Neural crest cell (in vitro differentiated cells): Measurements from ENCODE around the gene ACADM. TPM values are rescaled to one million over a fixed set of nuclear protein-coding genes. Genes with fewer than 3 reads are reported as not detected.

Experiments
- DNase-seq: peaks from one replicate; pipeline ENCODE4 v3.0.0; 2021; ENCODE audit warnings: low read depth, mixed read lengths, low spot score
- H3K27ac Mint-ChIP-seq: one replicate; pipeline ENCODE4 v1.8.0; 2021; ENCODE audit warnings: mild to moderate bottlenecking, mixed read lengths; ENCODE audit not compliant: unreplicated experiment
- H3K27me3 Mint-ChIP-seq: 2 replicates; pipeline ENCODE4 v1.8.0; 2021; ENCODE audit warnings: low read depth, mild to moderate bottlenecking, mixed read lengths
- H3K36me3 Mint-ChIP-seq: 2 replicates; pipeline ENCODE4 v1.8.0; 2021; ENCODE audit warnings: low read depth, mild to moderate bottlenecking, mixed read lengths
- H3K4me1 Mint-ChIP-seq: 2 replicates; pipeline ENCODE4 v1.8.0; 2021; ENCODE audit warnings: mixed read lengths
- H3K4me3 Mint-ChIP-seq: one replicate; pipeline ENCODE4 v1.8.0; 2021; ENCODE audit warnings: mild to moderate bottlenecking, mixed read lengths
- H3K9me3 Mint-ChIP-seq: 2 replicates; pipeline ENCODE4 v1.8.0; 2021; ENCODE audit warnings: mixed read lengths
- total RNA-seq: library from RNA; stranded (reverse); gene quantifications from 2 replicates; pipeline ENCODE4 v1.2.1, GENCODE V29; 2021
- TF ChIP-seq, protein P1 (sequence below): fragments of 200-600 bp; sonication (generic); conservative IDR thresholded peaks from 2 replicates; pipeline ENCODE4 v1.5.0; 2021; ENCODE audit warnings: antibody characterized with exemption, mild to moderate bottlenecking

Gene ACADM
- total RNA-seq, 1 donor from 2014 or later, result 59.5 TPM

- Mint-ChIP-seq H3K4me1 (peaks cover 62% of the 10 kb centered on the region), H3K27me3 (no peaks in the 10 kb centered on the region), H3K36me3 (peaks cover 42% of the 10 kb centered on the region), H3K27ac (no peak overlapping the region), H3K4me3 (peak overlapping the region; percentile 99), H3K9me3 (no peaks in the 10 kb centered on the region)
- DNase-seq, result no peak
- TF ChIP-seq, protein P1, sequence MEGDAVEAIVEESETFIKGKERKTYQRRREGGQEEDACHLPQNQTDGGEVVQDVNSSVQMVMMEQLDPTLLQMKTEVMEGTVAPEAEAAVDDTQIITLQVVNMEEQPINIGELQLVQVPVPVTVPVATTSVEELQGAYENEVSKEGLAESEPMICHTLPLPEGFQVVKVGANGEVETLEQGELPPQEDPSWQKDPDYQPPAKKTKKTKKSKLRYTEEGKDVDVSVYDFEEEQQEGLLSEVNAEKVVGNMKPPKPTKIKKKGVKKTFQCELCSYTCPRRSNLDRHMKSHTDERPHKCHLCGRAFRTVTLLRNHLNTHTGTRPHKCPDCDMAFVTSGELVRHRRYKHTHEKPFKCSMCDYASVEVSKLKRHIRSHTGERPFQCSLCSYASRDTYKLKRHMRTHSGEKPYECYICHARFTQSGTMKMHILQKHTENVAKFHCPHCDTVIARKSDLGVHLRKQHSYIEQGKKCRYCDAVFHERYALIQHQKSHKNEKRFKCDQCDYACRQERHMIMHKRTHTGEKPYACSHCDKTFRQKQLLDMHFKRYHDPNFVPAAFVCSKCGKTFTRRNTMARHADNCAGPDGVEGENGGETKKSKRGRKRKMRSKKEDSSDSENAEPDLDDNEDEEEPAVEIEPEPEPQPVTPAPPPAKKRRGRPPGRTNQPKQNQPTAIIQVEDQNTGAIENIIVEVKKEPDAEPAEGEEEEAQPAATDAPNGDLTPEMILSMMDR, result no peak
These were observed 66.5 kb downstream of the ACADM start for GRCh38 chr1:75791022-75791421.

DNA sequence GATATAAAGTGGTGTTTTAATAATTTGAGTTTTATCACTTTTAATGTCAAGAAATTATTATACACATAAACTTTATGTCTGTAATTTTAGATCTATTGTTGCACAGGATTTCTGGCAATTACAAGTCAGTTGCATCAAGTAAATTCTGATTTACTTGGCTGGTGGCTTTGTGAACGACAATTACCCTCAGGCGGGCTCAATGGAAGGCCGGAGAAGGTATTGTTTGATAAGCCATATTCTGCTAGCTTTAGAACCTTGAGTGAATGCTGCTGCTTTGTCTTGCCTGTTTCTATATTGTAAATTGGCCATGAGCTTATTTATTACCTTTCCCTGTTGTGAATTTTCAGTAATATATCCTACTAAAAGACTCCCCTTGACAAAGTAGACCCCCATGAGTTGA is 67.6 kb downstream of the ACADM start:
- Mint-ChIP-seq H3K9me3 (no peaks in the 10 kb centered on the region), H3K27ac (no peak overlapping the region), H3K4me1 (peaks cover 53% of the 10 kb centered on the region), H3K27me3 (no peaks in the 10 kb centered on the region), H3K36me3 (peaks cover 43% of the 10 kb centered on the region), H3K4me3 (no peak overlapping the region)
- DNase-seq, result no peak
- TF ChIP-seq, protein P1, result no peak

- H3K27ac Mint-ChIP-seq, result no peak overlapping the region
- no peak for DNase-seq
- H3K4me1 Mint-ChIP-seq, result peaks cover 32% of the 10 kb centered on the region
- no peak overlapping the region for H3K4me3 Mint-ChIP-seq
- TF ChIP-seq, protein P1, result no peak
- H3K27me3 Mint-ChIP-seq, result no peaks in the 10 kb centered on the region
- no peaks in the 10 kb centered on the region for H3K9me3 Mint-ChIP-seq
- H3K36me3 Mint-ChIP-seq, result peaks cover 37% of the 10 kb centered on the region
These were observed 69.9 kb downstream of the ACADM start for GRCh38 chr1:75794382-75794781.

- H3K4me3 Mint-ChIP-seq, result no peak overlapping the region
- DNase-seq, result no peak
- peaks cover 34% of the 10 kb centered on the region for H3K36me3 Mint-ChIP-seq
- H3K27ac Mint-ChIP-seq, result no peak overlapping the region
- peaks cover 19% of the 10 kb centered on the region for H3K4me1 Mint-ChIP-seq
- H3K27me3 Mint-ChIP-seq, result no peaks in the 10 kb centered on the region
- H3K9me3 Mint-ChIP-seq, result no peaks in the 10 kb centered on the region
- TF ChIP-seq, protein P1, result no peak
These were observed 71.2 kb downstream of the ACADM start for GRCh38 chr1:75795703-75796193.

GRCh38 chr1:75796376-75797272 is 72.1 kb downstream of the ACADM start, which contains the start of gene MSH4:
MSH4 (plus strand) TSS chr1:75796882; CDS start chr1:75796986, 104 bp downstream.
- H3K36me3 Mint-ChIP-seq, result peaks cover 28% of the 10 kb centered on the region
- TF ChIP-seq, protein P1, result no peak
- no peak for DNase-seq
- peak within 1 kb of the TSS; percentile 21 for H3K4me3 Mint-ChIP-seq
- H3K4me1 Mint-ChIP-seq, result peaks cover 11% of the 10 kb centered on the region
- H3K27me3 Mint-ChIP-seq, result no peaks in the 10 kb centered on the region
- no peak within 1 kb of the TSS for H3K27ac Mint-ChIP-seq
- H3K9me3 Mint-ChIP-seq, result no peaks in the 10 kb centered on the region
